Measurements from ENCODE around the gene EFL1. TPM values are rescaled to one million over a fixed set of nuclear protein-coding genes. Genes with fewer than 3 reads are reported as not detected.
"Not testable (repeated sequence)": the region's sequence is repeated elsewhere in the genome, so short reads cannot be mapped to it uniquely, and the experiment has no call there.

The EFL1 gene
- total RNA-seq, 1 donor from 2014 or later: 17.3 TPM

GRCh38 chr15:82275410-82275809 is 12.9 kb upstream of the EFL1 start:
- Histone ChIP-seq H3K36me3 (no peaks in the 10 kb centered on the region), H3K4me3 (no peak overlapping the region), H3K27me3 (no peaks in the 10 kb centered on the region), H3K9me3 (peaks cover 0 to 12% of the 10 kb centered on the region in 2 donors), H3K4me1 (no peaks in the 10 kb centered on the region), H3K27ac (no peak overlapping the region)
- no peak for DNase-seq (ENCODE audit: low spot score in 2 of 2)
- TF ChIP-seq CTCF (IDR thresholded peaks at IDR 0.05): no peak
- intact Hi-C loops (cut with DNase I): no loop called here

GRCh38 chr15:82272154-82272553 is 9.6 kb upstream of the EFL1 start:
- no peak for TF ChIP-seq CTCF (IDR thresholded peaks at IDR 0.05)
- H3K4me1 ChIP-seq: no peaks in the 10 kb centered on the region
- H3K4me3 ChIP-seq: no peak overlapping the region
- intact Hi-C loops (cut with DNase I): no loop called here
- H3K9me3 ChIP-seq: peaks cover 0 to 11% of the 10 kb centered on the region in 2 donors
- no peak for DNase-seq (ENCODE audit: low spot score in 2 of 2)
- no peak overlapping the region for H3K27ac ChIP-seq
- H3K27me3 ChIP-seq: no peaks in the 10 kb centered on the region
- no peaks in the 10 kb centered on the region for H3K36me3 ChIP-seq

- not testable (repeated sequence) for H3K4me1 ChIP-seq; H3K36me3 ChIP-seq; H3K27ac ChIP-seq; H3K4me3 ChIP-seq; H3K9me3 ChIP-seq; DNase-seq (ENCODE audit: low spot score in 2 of 2); H3K27me3 ChIP-seq
- intact Hi-C loops (cut with DNase I): loop anchor here (10.0 kb wide), 1 partner anchor 276 kb away; the partner anchor contains the start of gene RPS17
Observed at GRCh38 chr15:82268454-82268853, 5.9 kb upstream of the EFL1 start.

- DNase-seq (ENCODE audit: low spot score in 2 of 2); H3K27ac ChIP-seq; H3K4me1 ChIP-seq; H3K9me3 ChIP-seq; H3K27me3 ChIP-seq; H3K4me3 ChIP-seq; H3K36me3 ChIP-seq: not testable (repeated sequence)
- intact Hi-C loops (cut with DNase I): loop anchor here (10.0 kb wide), 1 partner anchor 278 kb away; the partner anchor contains the start of gene RPS17
Observed at GRCh38 chr15:82267137-82267536, 4.6 kb upstream of the EFL1 start.

- no peaks in the 10 kb centered on the region for H3K27me3 ChIP-seq
- DNase-seq (ENCODE audit: low spot score in 2 of 2): no peak
- intact Hi-C loops (cut with DNase I): loop anchor here (2.0 to 10.0 kb wide), 3 partner anchors 217 to 941 kb away; partner anchors contain the start of genes MEX3B, RPS17 and STARD5
- H3K4me1 ChIP-seq: peaks cover 2 to 18% of the 10 kb centered on the region in 2 donors
- peaks cover under 1% of the 10 kb centered on the region in 2 donors for H3K36me3 ChIP-seq
- no peak for TF ChIP-seq CTCF (IDR thresholded peaks at IDR 0.05)
- H3K9me3 ChIP-seq: no peaks in the 10 kb centered on the region
- peak overlapping the region; percentile 82 to 89 for H3K4me3 ChIP-seq
- peak overlapping the region in 1 of 2 donors; percentile 71 for H3K27ac ChIP-seq
Observed at GRCh38 chr15:82263350-82263749, 816 bp upstream of the EFL1 start.

GRCh38 chr15:82261566-82262421 is 740 bp downstream of the EFL1 start:
- intact Hi-C loops (cut with DNase I): loop anchor here (2.0 to 10.0 kb wide), 3 partner anchors 215 to 939 kb away; partner anchors contain the start of genes MEX3B, RPS17 and STARD5
- peak in 1 of 2 donors; percentile 67 for DNase-seq (ENCODE audit: low spot score in 2 of 2)
- not testable (repeated sequence) for H3K27me3 ChIP-seq, H3K36me3 ChIP-seq, H3K9me3 ChIP-seq
- H3K27ac ChIP-seq: peak overlapping the region; percentile 68 to 71
- H3K4me3 ChIP-seq: peak overlapping the region; percentile 82 to 89
- peaks cover 2 to 18% of the 10 kb centered on the region in 2 donors for H3K4me1 ChIP-seq

GRCh38 chr15:82248261-82248660 is 14.3 kb downstream of the EFL1 start:
- H3K4me1 ChIP-seq; H3K27me3 ChIP-seq; DNase-seq (ENCODE audit: low spot score in 2 of 2); H3K27ac ChIP-seq; intact Hi-C loops (cut with DNase I); H3K36me3 ChIP-seq; H3K9me3 ChIP-seq; H3K4me3 ChIP-seq: not testable (repeated sequence)

GRCh38 chr15:82245956-82246355 is 16.6 kb downstream of the EFL1 start:
- H3K9me3 ChIP-seq; H3K36me3 ChIP-seq; DNase-seq (ENCODE audit: low spot score in 2 of 2); H3K4me3 ChIP-seq; H3K4me1 ChIP-seq; H3K27ac ChIP-seq; intact Hi-C loops (cut with DNase I); H3K27me3 ChIP-seq: not testable (repeated sequence)

GRCh38 chr15:82243644-82244043 is 18.9 kb downstream of the EFL1 start:
- DNase-seq (ENCODE audit: low spot score in 2 of 2); H3K27ac ChIP-seq; H3K4me3 ChIP-seq; H3K4me1 ChIP-seq; H3K9me3 ChIP-seq; intact Hi-C loops (cut with DNase I); H3K27me3 ChIP-seq: not testable (repeated sequence)
- H3K36me3 ChIP-seq: peaks cover 20 to 24% of the 10 kb centered on the region in 2 donors

GRCh38 chr15:82241836-82242499 is 20.6 kb downstream of the EFL1 start:
- intact Hi-C loops (cut with DNase I); H3K4me3 ChIP-seq; H3K9me3 ChIP-seq; H3K4me1 ChIP-seq; H3K27me3 ChIP-seq; DNase-seq (ENCODE audit: low spot score in 2 of 2); H3K27ac ChIP-seq: not testable (repeated sequence)
- peaks cover 22 to 24% of the 10 kb centered on the region in 2 donors for H3K36me3 ChIP-seq
